ENCODE results near the gene C12orf42.
"Not testable (repeated sequence)": the region's sequence is repeated elsewhere in the genome, so short reads cannot be mapped to it uniquely, and the experiment has no call there.

Gene C12orf42

GRCh38 chr12:103424849-103425586 lies 70.8 kb downstream of the C12orf42 start:
- not testable (repeated sequence) for DNase-seq (ENCODE audit: low spot score)

DNA sequence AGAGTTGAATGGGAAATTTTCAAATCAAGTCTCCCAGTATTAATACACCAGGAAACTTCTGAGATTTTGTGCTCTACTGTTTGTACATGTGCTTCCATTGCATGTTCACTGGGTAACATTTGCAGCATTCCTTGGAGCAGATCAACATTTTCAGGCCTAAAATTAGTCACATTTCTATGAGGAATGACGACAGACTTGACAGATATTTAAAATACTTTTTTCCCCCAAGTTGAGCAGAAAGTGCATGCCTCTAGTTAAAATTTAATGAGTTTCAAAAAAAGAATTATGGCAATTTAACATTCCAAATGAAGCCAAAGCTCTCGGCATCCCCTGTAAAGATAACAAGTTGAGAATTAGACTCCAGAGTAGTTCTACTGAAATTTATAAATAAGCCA lies 72.3 kb downstream of the C12orf42 start:
- no peak for DNase-seq (ENCODE audit: low spot score)

GRCh38 chr12:103422746-103423515 lies 72.8 kb downstream of the C12orf42 start:
- no peak for DNase-seq (ENCODE audit: low spot score)

GRCh38 chr12:103422328-103422727 lies 73.4 kb downstream of the C12orf42 start:
- no peak for DNase-seq (ENCODE audit: low spot score)

GRCh38 chr12:103421402-103421801 lies 74.4 kb downstream of the C12orf42 start:
- no peak for DNase-seq (ENCODE audit: low spot score)

- no peak for DNase-seq (ENCODE audit: low spot score)
Measured at GRCh38 chr12:103415681-103416080, 80.1 kb downstream of the C12orf42 start.

DNA sequence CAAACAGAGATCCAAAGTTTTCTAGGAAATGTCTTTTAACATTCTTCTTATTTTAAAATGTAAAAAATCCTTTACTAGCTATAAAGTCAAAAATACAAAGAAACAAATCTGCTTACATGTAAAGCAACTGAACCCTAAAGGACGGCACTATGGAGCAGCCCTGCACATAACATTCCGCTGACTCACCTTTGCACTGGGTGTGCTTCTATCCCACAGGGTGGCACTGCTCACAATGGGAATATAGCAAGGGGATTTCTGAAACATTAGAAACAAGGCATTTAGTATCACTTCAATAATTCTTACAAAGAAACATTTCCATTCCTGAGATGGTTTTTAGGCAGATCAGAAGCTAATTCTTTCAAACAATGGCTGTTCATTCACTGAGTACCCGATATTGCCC lies 94.3 kb downstream of the C12orf42 start:
- DNase-seq (ENCODE audit: low spot score): no peak

DNA sequence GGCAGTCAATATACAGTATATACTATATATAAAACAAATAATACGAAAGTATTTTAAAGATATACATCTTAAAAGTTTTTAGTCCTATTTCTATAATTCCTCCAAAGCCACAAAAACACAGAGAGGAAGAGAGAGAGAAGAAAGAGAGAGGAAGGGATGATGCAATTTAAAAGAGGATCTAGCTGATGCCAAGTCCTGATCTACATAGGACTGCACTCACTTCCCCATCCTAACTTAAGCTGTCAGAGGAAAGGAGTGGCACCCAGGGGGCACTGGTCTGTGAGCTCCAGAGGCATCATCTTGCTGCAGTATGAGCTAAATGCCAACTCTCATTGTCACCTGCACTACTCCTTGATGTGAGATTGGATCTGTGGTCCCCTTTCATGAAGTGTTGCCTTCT lies 95.8 kb downstream of the C12orf42 start:
- DNase-seq (ENCODE audit: low spot score): no peak

GRCh38 chr12:103397536-103397935 lies 98.2 kb downstream of the C12orf42 start:
- DNase-seq (ENCODE audit: low spot score): no peak

GRCh38 chr12:103392722-103393121 lies 103.0 kb downstream of the C12orf42 start:
- DNase-seq (ENCODE audit: low spot score): no peak

GRCh38 chr12:103391103-103391502 lies 104.7 kb downstream of the C12orf42 start:
- DNase-seq (ENCODE audit: low spot score): no peak

DNA sequence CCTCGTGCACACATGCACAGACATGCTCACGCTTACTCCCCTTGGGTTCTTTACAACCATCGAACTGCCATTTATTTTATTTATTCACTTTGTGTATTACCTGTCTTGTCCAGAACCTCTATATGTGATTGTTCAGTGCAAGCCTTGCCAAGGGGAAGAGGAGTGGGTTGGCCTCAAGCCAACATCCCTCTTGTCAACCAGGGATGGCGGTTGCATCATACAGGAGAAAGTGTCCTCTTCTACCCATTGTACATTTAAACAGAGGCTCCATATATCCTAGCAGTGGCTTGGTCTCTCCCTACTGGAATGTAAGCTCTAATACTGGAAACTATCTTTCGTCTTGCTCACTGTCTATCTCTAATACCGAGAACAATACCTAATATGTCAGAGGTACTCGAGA lies 108.4 kb downstream of the C12orf42 start:
- no peak for DNase-seq (ENCODE audit: low spot score)

DNA sequence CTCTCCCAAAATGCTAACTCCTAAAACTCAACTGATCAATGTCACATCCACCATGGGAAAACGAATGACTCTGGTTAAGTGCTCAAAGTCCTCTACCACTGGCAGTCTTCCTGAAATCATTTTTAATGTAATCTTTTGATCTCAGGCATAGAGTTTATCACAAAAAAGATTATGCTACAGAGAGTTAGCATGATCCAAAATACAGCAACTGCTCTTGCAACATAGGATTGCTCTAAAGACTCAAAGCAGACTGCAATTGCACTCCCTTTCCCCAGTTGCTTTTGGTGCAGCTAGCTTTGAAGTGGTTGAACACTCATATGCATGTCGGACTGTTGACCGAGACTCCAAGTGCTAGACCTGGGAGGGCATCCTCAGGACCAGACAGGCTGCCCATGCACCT lies 109.3 kb downstream of the C12orf42 start:
- DNase-seq (ENCODE audit: low spot score): no peak

GRCh38 chr12:103382736-103383346 lies 112.9 kb downstream of the C12orf42 start:
- DNase-seq (ENCODE audit: low spot score): no peak

- DNase-seq (ENCODE audit: low spot score): no peak
Measured at GRCh38 chr12:103382119-103382518, 113.6 kb downstream of the C12orf42 start.

DNA sequence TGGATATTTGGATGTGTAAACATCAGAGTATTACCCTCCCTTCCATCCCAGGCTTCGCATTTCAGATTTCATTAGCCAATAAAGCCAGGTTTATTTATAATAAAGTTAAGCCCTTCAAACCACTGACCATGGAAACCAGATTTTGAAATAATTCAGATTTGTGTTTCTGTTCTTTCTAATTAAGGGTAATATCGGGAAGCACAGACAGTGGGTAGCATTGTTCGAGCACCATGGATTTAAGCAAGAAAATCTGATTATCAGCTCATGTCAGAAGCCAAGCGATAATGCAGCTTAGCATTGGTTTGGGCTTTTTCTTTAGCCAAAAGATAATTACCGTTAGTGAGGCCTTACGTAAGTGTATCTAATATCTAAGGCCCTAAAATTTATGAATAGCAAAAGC lies 116.1 kb downstream of the C12orf42 start:
- no peak for DNase-seq (ENCODE audit: low spot score)

GRCh38 chr12:103373088-103373523 lies 122.7 kb downstream of the C12orf42 start:
- no peak for DNase-seq (ENCODE audit: low spot score)

GRCh38 chr12:103369929-103370328 lies 125.8 kb downstream of the C12orf42 start:
- no peak for DNase-seq (ENCODE audit: low spot score)

GRCh38 chr12:103368167-103368566 lies 127.6 kb downstream of the C12orf42 start:
- no peak for DNase-seq (ENCODE audit: low spot score)

- no peak for DNase-seq (ENCODE audit: low spot score)
Measured at GRCh38 chr12:103354403-103354802, 141.4 kb downstream of the C12orf42 start.

GRCh38 chr12:103353913-103354312 lies 141.9 kb downstream of the C12orf42 start:
- no peak for DNase-seq (ENCODE audit: low spot score)

DNA sequence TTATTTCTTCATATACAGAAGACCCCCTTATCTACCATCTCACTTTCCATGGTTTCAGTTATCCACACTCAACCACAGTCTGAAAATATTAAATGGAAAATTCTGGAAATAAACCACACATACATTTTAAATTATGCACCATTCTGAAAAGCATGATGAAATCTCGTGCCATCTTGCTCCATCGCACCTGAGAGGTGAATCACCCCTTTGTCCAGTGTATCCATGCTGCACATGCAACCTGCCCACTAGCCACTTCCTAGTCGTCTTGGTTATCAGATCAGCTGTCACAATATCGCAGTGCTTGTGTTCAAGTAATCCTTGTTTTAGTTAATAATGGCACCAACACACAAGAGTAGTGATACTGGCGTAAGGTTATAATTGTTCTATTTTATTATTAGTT lies 145.7 kb downstream of the C12orf42 start:
- DNase-seq (ENCODE audit: low spot score): no peak

DNA sequence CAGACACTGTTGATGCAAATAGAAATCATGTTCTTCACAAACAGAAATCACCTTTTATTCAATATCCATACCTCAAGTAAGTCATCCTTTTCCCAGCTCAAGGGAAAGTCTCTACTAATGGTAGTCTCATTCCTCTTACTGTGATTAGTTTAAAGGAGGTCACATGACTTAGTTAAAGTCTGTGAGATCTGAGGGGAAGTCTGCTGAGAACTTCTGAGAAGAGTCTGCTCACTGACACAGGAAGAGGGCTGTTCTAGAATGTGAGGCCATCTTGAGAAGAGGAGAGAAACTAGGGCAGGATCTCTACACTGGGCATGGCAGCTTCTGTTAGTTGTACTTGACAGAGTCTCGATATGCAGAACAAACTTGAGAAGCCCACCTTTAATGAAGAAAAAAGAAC lies 146.8 kb downstream of the C12orf42 start:
- no peak for DNase-seq (ENCODE audit: low spot score)
